Measurements from ENCODE around the gene KCNF1. TPM values are rescaled to one million over a fixed set of nuclear protein-coding genes. Genes with fewer than 3 reads are reported as not detected.
A peak's percentile ranks its signal among the peaks of the same experiment; 100 is the strongest.

KCNF1 gene
- total RNA-seq (0.51 and 2.6 TPM in 2 replicates), polyA plus RNA-seq (0.22 and 1.7 TPM in 2 replicates), polyA minus RNA-seq (ENCODE audit: low replicate concordance) (0.86 and 5.2 TPM in 2 replicates)
- polyA plus RNA-seq (2012) = 0.29 and 3.1 TPM in 2 replicates

DNA sequence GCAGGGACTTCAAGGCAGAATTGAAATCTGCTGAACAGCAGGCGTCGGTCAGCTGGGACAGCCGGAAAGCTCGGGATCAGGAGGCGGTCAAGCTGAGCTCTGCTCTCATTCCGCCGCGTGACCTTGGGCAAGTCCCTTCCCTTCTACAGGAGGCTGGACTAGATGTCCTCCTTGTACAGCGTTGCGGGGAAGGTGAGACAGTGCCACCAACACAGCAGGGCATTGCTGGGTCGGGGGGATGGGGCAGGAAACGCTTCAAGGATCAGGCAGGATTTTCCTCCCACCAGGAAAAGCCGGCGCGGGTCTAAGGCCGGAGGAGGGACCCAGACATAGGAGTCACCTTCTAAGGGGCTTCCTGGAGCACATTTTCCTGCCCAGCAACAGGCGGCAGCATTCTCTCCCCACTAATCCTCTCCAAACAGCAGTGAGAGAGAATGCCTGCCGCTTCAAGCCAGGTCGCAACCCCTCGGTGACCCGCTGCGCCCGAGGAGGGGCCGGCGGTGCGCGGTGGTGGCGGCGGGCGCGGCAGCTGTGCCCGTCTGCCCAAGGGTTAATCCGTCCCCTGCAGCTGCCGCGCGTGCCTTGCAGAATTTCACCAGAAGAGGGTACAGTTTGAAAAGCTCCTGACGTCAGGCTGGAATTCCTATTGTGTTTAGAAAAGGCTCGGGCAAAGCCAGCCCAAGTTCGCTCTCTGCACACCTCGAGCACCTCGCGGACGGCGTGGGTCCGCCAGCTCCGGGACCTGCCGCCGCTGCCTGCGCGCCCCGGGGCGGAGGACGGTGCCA, at the start of gene KCNF1:
Gene KCNF1, plus strand, starts transcription at position 644 of the 785 bp plus-strand sequence. CDS start 493 bp downstream, outside the sequence.
- H2AFZ ChIP-seq (ENCODE audit: low read length) = peak within 1 kb of the TSS; percentile 65
- H3K36me3 ChIP-seq (ENCODE audit: control insufficient read depth, insufficient read depth, low read length) = no peaks in the 10 kb centered on the region
- no peaks in the 10 kb centered on the region for H4K20me1 ChIP-seq (ENCODE audit: control insufficient read depth, extremely low read depth, insufficient read depth, low read length)
- TF ChIP-seq, protein P1, sequence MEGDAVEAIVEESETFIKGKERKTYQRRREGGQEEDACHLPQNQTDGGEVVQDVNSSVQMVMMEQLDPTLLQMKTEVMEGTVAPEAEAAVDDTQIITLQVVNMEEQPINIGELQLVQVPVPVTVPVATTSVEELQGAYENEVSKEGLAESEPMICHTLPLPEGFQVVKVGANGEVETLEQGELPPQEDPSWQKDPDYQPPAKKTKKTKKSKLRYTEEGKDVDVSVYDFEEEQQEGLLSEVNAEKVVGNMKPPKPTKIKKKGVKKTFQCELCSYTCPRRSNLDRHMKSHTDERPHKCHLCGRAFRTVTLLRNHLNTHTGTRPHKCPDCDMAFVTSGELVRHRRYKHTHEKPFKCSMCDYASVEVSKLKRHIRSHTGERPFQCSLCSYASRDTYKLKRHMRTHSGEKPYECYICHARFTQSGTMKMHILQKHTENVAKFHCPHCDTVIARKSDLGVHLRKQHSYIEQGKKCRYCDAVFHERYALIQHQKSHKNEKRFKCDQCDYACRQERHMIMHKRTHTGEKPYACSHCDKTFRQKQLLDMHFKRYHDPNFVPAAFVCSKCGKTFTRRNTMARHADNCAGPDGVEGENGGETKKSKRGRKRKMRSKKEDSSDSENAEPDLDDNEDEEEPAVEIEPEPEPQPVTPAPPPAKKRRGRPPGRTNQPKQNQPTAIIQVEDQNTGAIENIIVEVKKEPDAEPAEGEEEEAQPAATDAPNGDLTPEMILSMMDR (conservative IDR thresholded peaks at IDR 0.05 in 1 of 2, IDR thresholded peaks at IDR 0.05 in 1 of 2; ENCODE audit: low read depth in 1 of 2, low read length in 2 of 2) = peak; percentile 25 to 37
- TF ChIP-seq EZH2 (IDR thresholded peaks at IDR 0.05; ENCODE audit: low read length, missing control alignments) = peak; percentile 31
- no peaks in the 10 kb centered on the region for H3K79me2 ChIP-seq (ENCODE audit: control insufficient read depth, insufficient read depth, low read length)
- no peak within 1 kb of the TSS for H3K27ac ChIP-seq (ENCODE audit: insufficient read depth, low read length)
- peak within 1 kb of the TSS; percentile 77 for H3K4me2 ChIP-seq (ENCODE audit: extremely low read depth, insufficient read depth, low read length)
- peaks cover 6% of the 10 kb centered on the region for H3K27me3 ChIP-seq (ENCODE audit: control insufficient read depth, insufficient read depth, low read length)
- H3K4me3 ChIP-seq (replicated peaks in 1 of 4; ENCODE audit: control extremely low read depth in 1 of 4, insufficient read depth in 1 of 4, low read depth in 3 of 4, low read length in 4 of 4) = peak within 1 kb of the TSS in 3 of 4 experiments; percentile 33 to 54 (median 42)
- peak; percentile 63 to 66 for DNase-seq (ENCODE audit: low read depth in 2 of 2)
- no peaks in the 10 kb centered on the region for H3K9me3 ChIP-seq (ENCODE audit: control insufficient read depth, insufficient read depth, low read depth, low read length)
- peak within 1 kb of the TSS; percentile 29 for H3K9ac ChIP-seq (ENCODE audit: insufficient read depth, low read length)
- H3K4me1 ChIP-seq (ENCODE audit: control insufficient read depth, extremely low read depth, insufficient read depth, low read length) = no peaks in the 10 kb centered on the region

DNA sequence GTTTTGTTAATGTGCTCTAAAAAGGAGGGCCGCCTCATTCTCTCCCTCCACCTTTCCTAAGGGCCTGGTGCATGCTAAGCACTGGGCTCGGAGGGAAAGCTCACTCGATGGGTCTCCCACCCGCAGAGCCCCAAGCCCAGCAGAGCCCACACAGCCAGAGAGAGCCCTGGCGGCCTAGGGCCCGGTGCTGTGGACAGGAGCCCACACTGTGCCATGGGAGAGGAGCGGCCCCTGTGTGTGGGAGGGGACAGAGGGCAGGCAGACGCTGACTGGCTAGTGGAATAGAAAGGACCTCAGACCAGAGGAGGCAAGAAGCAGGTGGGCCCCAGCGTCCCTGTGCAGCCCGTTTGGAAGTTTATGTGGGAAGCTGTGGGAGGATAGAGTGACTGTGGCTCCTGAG, 49.4 kb upstream of the KCNF1 start:
- peaks cover 22% of the 10 kb centered on the region for H3K27me3 ChIP-seq (ENCODE audit: control insufficient read depth, insufficient read depth, low read length)
- TF ChIP-seq, protein P1 (conservative IDR thresholded peaks at IDR 0.05 in 1 of 2, IDR thresholded peaks at IDR 0.05 in 1 of 2; ENCODE audit: low read depth in 1 of 2, low read length in 2 of 2) = no peak
- no peak for TF ChIP-seq EZH2 (IDR thresholded peaks at IDR 0.05; ENCODE audit: low read length, missing control alignments)

DNA sequence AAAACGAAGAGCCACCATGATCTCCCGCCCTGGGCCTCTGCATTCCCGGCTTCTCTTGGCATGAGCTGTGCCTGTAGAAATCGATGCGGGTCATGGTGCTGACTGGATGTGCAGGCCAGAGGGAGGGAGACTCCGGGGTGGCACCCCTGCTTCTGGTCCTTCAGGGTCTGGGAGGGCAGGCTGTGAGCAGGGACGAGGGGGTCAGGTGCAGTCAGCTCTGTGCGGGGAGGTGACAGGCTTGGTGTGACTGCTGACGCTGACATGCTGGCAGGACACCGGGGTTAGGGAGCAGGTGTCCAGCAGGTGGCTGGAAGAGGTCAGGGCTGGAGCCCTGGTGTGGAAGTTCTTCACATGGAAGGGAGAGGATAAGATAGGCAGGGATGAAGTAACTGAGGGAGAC, 48.7 kb upstream of the KCNF1 start:
- Histone ChIP-seq H3K9ac (ENCODE audit: insufficient read depth, low read length) (no peak overlapping the region), H3K27me3 (ENCODE audit: control insufficient read depth, insufficient read depth, low read length) (peaks cover 22% of the 10 kb centered on the region), H3K9me3 (ENCODE audit: control insufficient read depth, insufficient read depth, low read depth, low read length) (no peaks in the 10 kb centered on the region), H3K4me2 (ENCODE audit: extremely low read depth, insufficient read depth, low read length) (no peak overlapping the region), H3K4me3 (replicated peaks in 1 of 4; ENCODE audit: control extremely low read depth in 1 of 4, insufficient read depth in 1 of 4, low read depth in 3 of 4, low read length in 4 of 4) (no peak overlapping the region), H2AFZ (ENCODE audit: low read length) (no peak overlapping the region), H3K36me3 (ENCODE audit: control insufficient read depth, insufficient read depth, low read length) (no peaks in the 10 kb centered on the region), H3K27ac (ENCODE audit: insufficient read depth, low read length) (no peak overlapping the region), H4K20me1 (ENCODE audit: control insufficient read depth, extremely low read depth, insufficient read depth, low read length) (no peaks in the 10 kb centered on the region), H3K79me2 (ENCODE audit: control insufficient read depth, insufficient read depth, low read length) (no peaks in the 10 kb centered on the region), H3K4me1 (ENCODE audit: control insufficient read depth, extremely low read depth, insufficient read depth, low read length) (no peaks in the 10 kb centered on the region)
- no peak for DNase-seq (ENCODE audit: low read depth in 2 of 2)
- TF ChIP-seq EZH2 (IDR thresholded peaks at IDR 0.05; ENCODE audit: low read length, missing control alignments) = no peak
- TF ChIP-seq, protein P1 (conservative IDR thresholded peaks at IDR 0.05 in 1 of 2, IDR thresholded peaks at IDR 0.05 in 1 of 2; ENCODE audit: low read depth in 1 of 2, low read length in 2 of 2) = no peak

More for the DNA sequence above, 49.4 kb upstream of the KCNF1 start:
- Histone ChIP-seq H2AFZ (ENCODE audit: low read length) (no peak overlapping the region), H3K27ac (ENCODE audit: insufficient read depth, low read length) (no peak overlapping the region), H3K36me3 (ENCODE audit: control insufficient read depth, insufficient read depth, low read length) (no peaks in the 10 kb centered on the region), H3K4me2 (ENCODE audit: extremely low read depth, insufficient read depth, low read length) (no peak overlapping the region), H3K9ac (ENCODE audit: insufficient read depth, low read length) (no peak overlapping the region), H4K20me1 (ENCODE audit: control insufficient read depth, extremely low read depth, insufficient read depth, low read length) (no peaks in the 10 kb centered on the region), H3K4me1 (ENCODE audit: control insufficient read depth, extremely low read depth, insufficient read depth, low read length) (no peaks in the 10 kb centered on the region), H3K4me3 (replicated peaks in 1 of 4; ENCODE audit: control extremely low read depth in 1 of 4, insufficient read depth in 1 of 4, low read depth in 3 of 4, low read length in 4 of 4) (no peak overlapping the region), H3K9me3 (ENCODE audit: control insufficient read depth, insufficient read depth, low read depth, low read length) (no peaks in the 10 kb centered on the region), H3K79me2 (ENCODE audit: control insufficient read depth, insufficient read depth, low read length) (no peaks in the 10 kb centered on the region)
- no peak for DNase-seq (ENCODE audit: low read depth in 2 of 2)
